K562 (cell line): ENCODE data around the gene SNX20. TPM values are rescaled to one million over a fixed set of nuclear protein-coding genes. Genes with fewer than 3 reads are reported as not detected.

ENCODE experiments used
- ATAC-seq: fragments of 200-7000 bp; cut with Tn5 transposase; 3 replicates; pipeline ENCODE4 v1.9.1; 2020; ENCODE audit warnings: moderate library complexity
- BruUV-seq: library from RNA; stranded (reverse); fragments of 400-500 nt; replicated peaks from 2 replicates; lab custom pipeline; 2021; lab: Mats Ljungman, UMichigan
- CTCF ChIA-PET: fragments of 300-600 bp; formaldehyde crosslinking; extraction: SDS; loops from one replicate; lab custom pipeline; 2021; ENCODE audit warnings: low intra/inter-chr PET ratio; lab: Yijun Ruan, JAX
- POLR2A ChIA-PET: fragments of 300-600, 350-650 bp; sonication (Branson Sonifier 250); formaldehyde crosslinking; extraction: SDS; loops from one replicate; lab custom pipeline; 2021; ENCODE audit warnings: antibody characterized with exemption, inconsistent platforms; lab: Yijun Ruan, JAX
- DNase-seq, 4 experiments: peaks; one replicate each; pipeline versions ENCODE4 v3.0.0 to v3.0.0-alpha.2; 2011 to 2018; ENCODE audit warnings: low spot score in 3 of 4, mixed read lengths in 3 of 4; ENCODE audit errors: extremely low read depth in 1 of 4
- FAIRE-seq: peaks from 2 replicates; lab custom pipeline; 2011; peaks lifted over from hg19 to GRCh38; lab: Jason Lieb, UNC
- H2AFZ ChIP-seq: 2 replicates; pipeline ENCODE4 v1.6.0; 2011; ENCODE audit warnings: low read depth, low read length, control low read depth, inconsistent platforms
- H3K27ac ChIP-seq: fragments of 200-600 bp; 3 replicates; pipeline ENCODE4 v1.8.0; 2011; ENCODE audit warnings: low read depth, mild to moderate bottlenecking, control low read depth, inconsistent platforms, low read length, moderate library complexity, mixed read lengths; ENCODE audit errors: extremely low read depth
- H3K27me3 ChIP-seq, 2 experiments: fragments of 300-600 bp in 1 of 2; 2 replicates in 1 of 2; 3 replicates in 1 of 2; pipeline versions ENCODE4 v1.6.0 to v1.8.0; 2011; ENCODE audit warnings: inconsistent platforms in 2 of 2, low read length in 2 of 2, mild to moderate bottlenecking in 1 of 2, mixed read lengths in 1 of 2, moderate library complexity in 1 of 2; ENCODE audit not compliant: control insufficient read depth in 2 of 2, insufficient read depth in 2 of 2
- H3K36me3 ChIP-seq: fragments of 300-600 bp; 3 replicates; pipeline ENCODE4 v1.8.0; 2011; ENCODE audit warnings: mild to moderate bottlenecking, low read length, inconsistent platforms; ENCODE audit not compliant: control insufficient read depth, insufficient read depth
- H3K4me1 ChIP-seq, 2 experiments: fragments of 200-600 bp in 1 of 2; replicated peaks in 1 of 2; 2 replicates in 1 of 2; 3 replicates in 1 of 2; pipeline versions ENCODE4 v1.5.1 to v1.8.0; 2011; ENCODE audit warnings: inconsistent platforms in 2 of 2, low read length in 2 of 2, mild to moderate bottlenecking in 1 of 2, mixed read lengths in 1 of 2, moderate library complexity in 1 of 2; ENCODE audit not compliant: control insufficient read depth in 2 of 2, insufficient read depth in 2 of 2
- H3K4me2 ChIP-seq: 2 replicates; pipeline ENCODE4 v1.6.1; 2011; ENCODE audit warnings: low read length, control low read depth, inconsistent platforms, mixed read lengths; ENCODE audit not compliant: insufficient read depth
- H3K4me3 ChIP-seq: fragments of 200-600 bp; sonication (generic), shearing (Covaris generic); 2 replicates; pipeline ENCODE4 v1.5.1; 2016; ENCODE audit warnings: control low read depth, inconsistent platforms
- H3K79me2 ChIP-seq: fragments of 200-600 bp; 3 replicates; pipeline ENCODE4 v1.8.0; 2011; ENCODE audit warnings: low read length, inconsistent platforms; ENCODE audit not compliant: control insufficient read depth, insufficient read depth
- H3K9ac ChIP-seq, 2 experiments: 2 replicates each; pipeline versions ENCODE4 v1.6.0 to v1.6.1; 2011; ENCODE audit warnings: low read depth in 2 of 2, low read length in 2 of 2, control low read depth in 1 of 2, inconsistent platforms in 1 of 2, mild to moderate bottlenecking in 1 of 2, mixed read lengths in 1 of 2; ENCODE audit not compliant: insufficient read depth in 1 of 2
- H3K9me1 ChIP-seq: one replicate; pipeline ENCODE4 v1.6.0; 2011; ENCODE audit warnings: inconsistent platforms, mild to moderate bottlenecking, low read length, moderate library complexity; ENCODE audit not compliant: control insufficient read depth, insufficient read depth
- H3K9me3 ChIP-seq: replicated peaks from 2 replicates; pipeline ENCODE4 v1.5.1; 2011; ENCODE audit warnings: low read depth, low read length, inconsistent platforms; ENCODE audit not compliant: control insufficient read depth, insufficient read depth
- H4K20me1 ChIP-seq: replicated peaks from 2 replicates; pipeline ENCODE4 v1.6.1; 2011; ENCODE audit warnings: low read length, inconsistent platforms, mixed read lengths; ENCODE audit not compliant: control insufficient read depth, insufficient read depth
- ASH1L ChIP-seq: fragments of 450-650 bp; IDR thresholded peaks from 2 replicates; pipeline ENCODE4 v1.6.1; 2018; ENCODE audit warnings: borderline replicate concordance, mild to moderate bottlenecking, low read depth; ENCODE audit not compliant: partially characterized antibody
- E2F5 ChIP-seq: sonication (generic); formaldehyde crosslinking; IDR thresholded peaks from 2 replicates; pipeline ENCODE4 v1.8.0; 2022; ENCODE audit warnings: mild to moderate bottlenecking, missing genetic modification reagents
- HNRNPH1 ChIP-seq: fragments of 200-400 bp; formaldehyde crosslinking; optimal IDR thresholded peaks from 2 replicates; pipeline ENCODE3; 2017; ENCODE audit warnings: low read depth, mild to moderate bottlenecking, low read length, moderate library complexity
- KDM5B ChIP-seq: fragments of 200-600 bp; sonication (generic); IDR thresholded peaks from 2 replicates; pipeline ENCODE4 v1.6.1; 2012; ENCODE audit warnings: low read depth, mild to moderate bottlenecking, moderate library complexity, low read length, control low read depth, inconsistent platforms; ENCODE audit not compliant: insufficient replicate concordance
- NELFE ChIP-seq: IDR thresholded peaks from 2 replicates; pipeline ENCODE4 v1.6.1; 2011; ENCODE audit warnings: mild to moderate bottlenecking; ENCODE audit not compliant: insufficient read depth, insufficient read length
- SIX5 ChIP-seq, 2 experiments: IDR thresholded peaks; 2 replicates each; pipeline ENCODE4 v1.6.1; 2011; ENCODE audit warnings: low read length in 2 of 2, borderline replicate concordance in 1 of 2, low read depth in 1 of 2, mild to moderate bottlenecking in 1 of 2, moderate library complexity in 1 of 2; ENCODE audit not compliant: insufficient read depth in 1 of 2
- TEAD1 ChIP-seq, 2 experiments: fragments of 450-650 bp in 1 of 2; sonication (generic) in 1 of 2; formaldehyde crosslinking; IDR thresholded peaks; 2 replicates each; pipeline versions ENCODE4 v1.4.0 to v1.8.0; 2020 to 2022; ENCODE audit warnings: mild to moderate bottlenecking in 2 of 2, missing genetic modification reagents in 1 of 2
- ZNF586 ChIP-seq: fragments of 450-650 bp; formaldehyde crosslinking; conservative IDR thresholded peaks from 2 replicates; pipeline ENCODE4 v1.4.0; 2020; ENCODE audit warnings: mild to moderate bottlenecking, moderate library complexity
- WGBS: fragments of 100-300 bp; shearing (Covaris generic); methylation state at CpG from one replicate; pipeline ENCODE4 v1.1.6; 2016; ENCODE audit warnings: low coverage, mixed read lengths; ENCODE audit not compliant: insufficient coverage; ENCODE audit errors: missing lambda C conversion rate; 5-methylcytosine and 5-hydroxymethylcytosine counted together
- in situ Hi-C: fragments of 300-500 bp; cut with MboI; formaldehyde crosslinking; loops from 4 replicates; pipeline ENCODE4 v1.15.0; 2018; ENCODE audit warnings: inconsistent platforms, mixed read lengths
- intact Hi-C: fragments of 100-400 bp; cut with micrococcal nuclease; formaldehyde crosslinking; loops from 2 replicates; pipeline ENCODE4 v1.14.2; 2022
- polyA plus RNA-seq, 8 experiments: library from polyadenylated mRNA; depleted of rRNA in 4 of 8; stranded (reverse) in 5 of 8; unstranded in 3 of 8; fragments of >200 nt; fragmentation: Nextera tagmentation in 2 of 8; fragmentation: Illumina TruSeq in 1 of 8; extraction: Ambion mirVana in 2 of 8; extraction: Trizol in 1 of 8; gene quantifications; 2 replicates each; pipeline versions ENCODE4 v1.2.1 to v1.2.3, GENCODE V29; 2011 to 2014; ENCODE audit warnings: inconsistent platforms in 1 of 8, missing spikeins in 1 of 8
- total RNA-seq, 7 experiments: library from RNA; depleted of rRNA in 6 of 7; stranded (reverse); fragments of >200 nt in 6 of 7; fragmentation: Illumina TruSeq in 2 of 7; extraction: Trizol in 2 of 7; gene quantifications; 2 replicates each; pipeline versions ENCODE4 v1.2.1 to v1.2.3, GENCODE V29; 2011 to 2021; ENCODE audit warnings: low replicate concordance in 1 of 7

SNX20 gene
- total and polyA plus RNA-seq, 9 of the 15 experiments (the other 6 are each of a cell fraction or from before 2014, with no cell fraction given) = 0.04 to 0.07 TPM; not detected in 7

- Histone ChIP-seq H4K20me1 (0 out of 2 replicates have a peak, but pooled peaks cover 5% of the 10 kb centered on the region), H3K27ac (no peak overlapping the region), H3K4me3 (no peak overlapping the region), H3K27me3 (peaks cover 8 to 52% of the 10 kb centered on the region in 2 experiments), H3K79me2 (no peaks in the 10 kb centered on the region), H3K9ac (no peak overlapping the region), H2AFZ (no peak overlapping the region), H3K9me3 (no peaks in the 10 kb centered on the region), H3K36me3 (no peaks in the 10 kb centered on the region), H3K4me1 (no peaks in the 10 kb centered on the region), H3K4me2 (no peak overlapping the region), H3K9me1 (peaks cover 5% of the 10 kb centered on the region)
- intact Hi-C loops = no loop called here
- CTCF ChIA-PET = no interaction called here
- in situ Hi-C loops = no loop called here
- no TSS peak for BruUV-seq
- WGBS = 1% methylated on average over 15 of the region's 20 CpGs
- no peak for TF ChIP-seq ZNF586
- TF ChIP-seq KDM5B = no peak
- no peak for TF ChIP-seq SIX5 (IDR thresholded peaks at IDR 0.05; ENCODE audit: borderline replicate concordance in 1 of 2, insufficient read depth in 1 of 2, low read depth in 1 of 2, low read length in 2 of 2)
- no peak for TF ChIP-seq NELFE
- TF ChIP-seq E2F5 (CRISPR knock-in tag) = no peak
- TF ChIP-seq TEAD1 (CRISPR knock-in tag; IDR thresholded peaks at IDR 0.05) = no peak
- no peak for TF ChIP-seq ASH1L
- TF ChIP-seq HNRNPH1 = no peak
- no peak for FAIRE-seq
- POLR2A ChIA-PET = interaction anchor here (0.5 kb wide), 1 partner anchor 167 kb away, joined by 3 read pairs; no protein-coding TSS in a partner anchor
- no peak for DNase-seq
- no peak for ATAC-seq
These were observed 35.4 kb downstream of the SNX20 start for GRCh38 chr16:50645563-50646220.
